ENCODE data around the gene ATXN1. TPM values are rescaled to one million over a fixed set of nuclear protein-coding genes. Genes with fewer than 3 reads are reported as not detected.
A peak's percentile ranks its signal among the peaks of the same experiment; 100 is the strongest.

ATXN1 gene
- total and polyA plus RNA-seq, 2 of the 13 experiments (the other 11 are each of a cell fraction or from before 2014, with no cell fraction given), result 20.7 to 39.5 TPM

- no peak; the same call in 1 of the 2 replicates for TF ChIP-seq ZSCAN9 (CRISPR knock-in tag; IDR thresholded peaks at IDR 0.05; ENCODE audit: borderline replicate concordance)
- no peak for TF ChIP-seq BCL3 (CRISPR knock-in tag; IDR thresholded peaks at IDR 0.05)
- no peak for TF ChIP-seq JDP2 (CRISPR knock-in tag; IDR thresholded peaks at IDR 0.05; ENCODE audit: borderline replicate concordance)
- TF ChIP-seq ZNF180 (CRISPR knock-in tag; IDR thresholded peaks at IDR 0.05; ENCODE audit: borderline replicate concordance, low read depth), result no peak
- TF ChIP-seq HNRNPL (IDR thresholded peaks at IDR 0.05; ENCODE audit: low read depth, low read length), result 0 out of 2 replicates have a peak, but pooled peaks have one; percentile 20
- no peak for TF ChIP-seq ZSCAN30 (CRISPR knock-in tag; IDR thresholded peaks at IDR 0.05)
- 0 out of 2 replicates have a peak, but pooled peaks have one; percentile 45 for TF ChIP-seq ZNF761 (CRISPR knock-in tag; conservative IDR thresholded peaks at IDR 0.05)
- no peak for TF ChIP-seq ADNP (CRISPR knock-in tag; IDR thresholded peaks at IDR 0.05)
- TF ChIP-seq NR2F2 (IDR thresholded peaks at IDR 0.05; ENCODE audit: borderline replicate concordance, low read depth), result no peak
- no peak for TF ChIP-seq ZNF660 (CRISPR knock-in tag; IDR thresholded peaks at IDR 0.05; ENCODE audit: borderline replicate concordance, low read depth)
- TF ChIP-seq MYNN (CRISPR knock-in tag; IDR thresholded peaks at IDR 0.05; ENCODE audit: low read depth), result 0 out of 2 replicates have a peak, but pooled peaks have one; percentile 48
- no peak for TF ChIP-seq ZBTB34 (CRISPR knock-in tag; IDR thresholded peaks at IDR 0.05)
- TF ChIP-seq CHD4 (IDR thresholded peaks at IDR 0.05; ENCODE audit: borderline replicate concordance, low read length), result peak; percentile 55; the same call in 1 of the 2 replicates
- no peak for TF ChIP-seq ZUFSP (CRISPR knock-in tag; IDR thresholded peaks at IDR 0.05; ENCODE audit: borderline replicate concordance)
- TF ChIP-seq TGIF2 (CRISPR knock-in tag; IDR thresholded peaks at IDR 0.05), result 0 out of 2 replicates have a peak, but pooled peaks have one; percentile 40
- no peak for TF ChIP-seq ZNF7 (CRISPR knock-in tag; IDR thresholded peaks at IDR 0.05)
- peak in 1 of 2 experiments; percentile 64; a peak in 2 of 4 replicates for TF ChIP-seq NR2F1 (CRISPR knock-in tag; IDR thresholded peaks at IDR 0.05)
- no peak for TF ChIP-seq MTF2 (CRISPR knock-in tag; IDR thresholded peaks at IDR 0.05; ENCODE audit: borderline replicate concordance)
- no peak for TF ChIP-seq PHF21A (CRISPR knock-in tag; IDR thresholded peaks at IDR 0.05)
- no peak for TF ChIP-seq NR2C2 (CRISPR knock-in tag; IDR thresholded peaks at IDR 0.05; ENCODE audit: borderline replicate concordance)
- no peak for TF ChIP-seq ZNF772 (CRISPR knock-in tag; IDR thresholded peaks at IDR 0.05)
- TF ChIP-seq MYPOP (CRISPR knock-in tag; IDR thresholded peaks at IDR 0.05), result 0 out of 2 replicates have a peak, but pooled peaks have one; percentile 19
- TF ChIP-seq JUNB (CRISPR knock-in tag; IDR thresholded peaks at IDR 0.05; ENCODE audit: borderline replicate concordance), result no peak
Observed at GRCh38 chr6:16728513-16729182, 32.6 kb downstream of the ATXN1 start (continued).
